Activated CD8-positive, alpha-beta memory T cell treated with anti-CD3 and anti-CD28 coated beads for 24 hours (primary cell): ENCODE measurements around the gene JARID2.

Experiments
- DNase-seq: peaks from one replicate; pipeline ENCODE4 v3.0.0-alpha.2; 2020

Gene JARID2

DNA sequence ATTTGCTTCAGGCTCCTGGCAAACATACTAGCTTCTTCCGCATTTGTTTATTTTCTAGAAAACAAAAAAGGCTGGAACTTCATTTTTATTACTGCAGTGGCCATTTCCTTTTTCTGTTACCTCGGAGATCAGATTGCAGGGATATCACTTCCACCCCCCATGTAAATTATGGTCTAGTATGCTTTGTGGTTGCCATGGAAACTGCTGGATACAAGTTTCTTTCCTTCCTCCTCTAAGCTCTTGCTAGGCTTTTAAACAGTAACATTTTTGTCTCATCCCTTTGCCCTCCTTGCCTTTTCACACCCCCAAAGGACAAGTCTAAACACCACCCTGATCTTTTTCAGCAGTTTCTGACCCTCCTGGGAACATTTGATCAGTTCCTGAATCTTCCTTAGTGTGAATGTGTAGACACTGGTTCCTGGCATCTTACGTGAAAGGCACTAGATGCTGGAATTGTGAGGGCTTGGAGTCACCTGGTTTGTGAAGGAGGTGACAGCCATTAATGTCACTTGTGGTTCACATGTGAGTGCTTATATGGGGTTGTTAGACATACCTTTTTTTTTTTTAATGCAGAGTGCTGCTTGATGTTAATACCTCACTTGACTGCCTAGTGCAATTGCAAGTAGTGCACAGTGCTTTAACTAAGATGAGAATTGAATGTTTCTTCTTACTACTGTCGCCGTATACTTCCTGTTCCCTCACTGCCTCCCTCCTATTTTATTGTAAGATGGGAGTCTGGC lies 181.6 kb downstream of the JARID2 start:
- DNase-seq, result no peak

GRCh38 chr6:15429141-15430110 lies 183.6 kb downstream of the JARID2 start:
- DNase-seq, result no peak

DNA sequence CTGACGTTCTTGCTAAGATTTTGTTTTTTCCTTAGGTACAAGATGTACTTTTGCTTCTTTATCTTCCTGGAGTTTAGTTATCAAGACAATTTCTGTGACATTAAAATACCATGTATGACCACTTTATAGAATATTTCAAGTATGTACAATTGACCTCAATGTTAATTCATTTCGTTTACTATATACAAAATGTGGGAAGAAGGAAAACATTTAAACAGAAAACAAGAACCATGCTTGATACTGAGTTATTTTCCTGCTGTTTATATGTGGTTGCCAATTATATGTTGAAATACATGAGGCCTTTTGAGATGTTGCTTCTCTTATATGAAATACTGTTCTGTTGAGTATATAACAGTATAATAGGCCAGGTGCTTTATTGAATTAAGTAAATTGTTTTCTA lies 184.3 kb downstream of the JARID2 start:
- no peak for DNase-seq

GRCh38 chr6:15430931-15431405 lies 185.1 kb downstream of the JARID2 start:
- DNase-seq, result no peak

DNA sequence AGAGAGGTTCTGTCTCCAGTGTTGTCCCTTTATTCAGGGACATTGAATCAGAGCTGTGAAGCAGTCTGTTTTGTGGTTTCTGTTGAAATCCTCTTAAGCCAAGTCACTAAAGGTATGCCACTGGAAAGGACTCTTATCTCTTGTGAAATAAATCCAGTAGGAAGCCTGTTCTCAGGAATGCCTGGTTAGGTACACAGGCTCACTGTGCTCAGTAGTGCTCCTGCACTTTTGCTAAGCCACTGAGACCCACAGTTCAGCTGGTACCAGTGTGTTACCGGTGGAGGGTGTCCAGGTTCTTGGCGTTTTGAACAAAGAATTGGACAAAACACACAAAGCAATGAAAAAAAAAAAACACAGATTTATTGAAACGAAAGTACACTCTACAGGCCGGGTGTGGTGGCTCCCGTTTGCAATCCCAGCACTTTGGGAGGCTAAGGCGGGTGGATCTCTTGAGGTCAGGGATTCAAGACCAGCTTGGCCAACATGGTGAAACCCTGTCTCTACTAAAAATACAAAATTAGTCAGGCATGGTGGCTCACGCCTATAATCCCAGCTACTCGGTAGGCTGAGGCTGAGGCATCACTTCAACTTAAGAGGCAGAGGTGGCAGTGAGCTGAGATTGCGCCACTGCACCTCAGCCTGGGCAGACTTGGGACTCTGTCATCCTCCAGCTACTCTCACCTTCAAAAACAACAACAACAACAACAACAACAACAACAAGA lies 186.1 kb downstream of the JARID2 start:
- no peak for DNase-seq

GRCh38 chr6:15433511-15433861 lies 187.6 kb downstream of the JARID2 start:
- DNase-seq, result no peak

DNA sequence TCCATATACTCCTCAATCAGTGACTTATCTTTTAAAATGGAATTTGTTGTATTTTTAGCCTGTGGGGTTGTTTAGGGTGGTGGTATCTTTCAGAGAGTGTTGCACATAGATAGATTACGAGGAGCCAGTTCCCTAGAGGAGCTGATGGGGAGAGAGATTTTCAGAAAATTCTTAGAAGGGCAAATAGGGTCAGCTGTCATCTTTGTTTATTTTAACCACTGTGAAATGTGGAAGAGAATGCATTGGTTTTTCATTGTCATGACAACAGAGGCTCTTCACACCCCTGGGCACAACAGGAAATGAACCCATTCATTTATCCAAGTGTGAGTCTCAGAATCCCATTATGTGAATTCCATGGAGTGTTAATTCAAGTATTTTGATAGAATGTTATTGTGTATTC lies 188.4 kb downstream of the JARID2 start:
- no peak for DNase-seq

DNA sequence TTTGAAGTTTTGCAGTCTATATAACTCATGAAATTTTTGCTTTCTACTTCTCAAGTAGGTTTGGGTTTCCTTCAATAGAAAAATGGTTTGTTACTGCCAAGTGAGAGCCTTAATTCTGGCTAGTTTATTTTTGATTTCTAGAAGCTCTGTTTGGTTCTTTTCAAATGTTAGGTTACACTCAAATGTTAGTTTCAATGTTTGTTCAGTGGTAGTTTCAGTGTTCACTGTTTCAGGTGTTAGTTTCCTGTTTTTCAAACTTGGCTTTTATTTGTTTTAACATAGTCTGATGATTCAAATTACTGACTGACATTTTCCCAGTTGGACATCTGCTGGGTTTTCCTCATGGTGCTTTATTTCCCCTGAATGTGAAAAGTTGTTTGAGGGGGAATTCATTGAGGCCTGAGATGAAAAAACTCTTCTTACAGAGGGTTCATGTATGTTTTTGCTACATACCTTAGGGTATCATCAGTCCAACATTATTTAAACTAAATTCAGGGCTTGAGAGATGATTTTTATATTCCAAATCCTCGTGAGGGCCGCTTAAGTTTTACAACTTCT lies 189.0 kb downstream of the JARID2 start:
- no peak for DNase-seq

- no peak for DNase-seq
These were observed 189.6 kb downstream of the JARID2 start for GRCh38 chr6:15435468-15435867.

DNA sequence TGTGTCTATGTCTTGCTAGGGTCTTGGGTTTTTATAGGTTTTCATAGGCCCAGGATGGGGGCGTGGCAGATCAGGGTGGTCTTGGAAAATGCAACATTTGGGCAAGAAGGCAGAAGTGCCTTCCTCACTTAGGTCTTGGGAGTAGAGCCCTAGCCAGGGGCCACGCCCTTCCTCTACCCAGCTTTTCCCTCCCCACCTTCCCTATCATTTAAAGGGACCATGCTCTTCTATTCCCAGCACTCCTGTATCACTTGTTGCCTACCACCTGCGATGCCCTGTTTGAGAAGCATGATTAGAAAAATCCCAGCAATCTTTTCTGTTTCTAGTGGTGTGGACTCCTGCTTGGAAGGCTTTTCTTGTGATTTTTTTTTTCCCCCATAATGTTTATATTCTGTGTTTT lies 190.6 kb downstream of the JARID2 start:
- DNase-seq, result no peak

GRCh38 chr6:15437090-15437635 lies 191.3 kb downstream of the JARID2 start:
- no peak for DNase-seq

GRCh38 chr6:15439410-15440025 lies 193.6 kb downstream of the JARID2 start:
- DNase-seq, result peak; percentile 30

GRCh38 chr6:15440040-15440439 lies 194.2 kb downstream of the JARID2 start:
- peak; percentile 49 for DNase-seq

- DNase-seq, result peak; percentile 37
These were observed 195.5 kb downstream of the JARID2 start for GRCh38 chr6:15441215-15441868.

- peak; percentile 19 for DNase-seq
These were observed 196.1 kb downstream of the JARID2 start for GRCh38 chr6:15441981-15442380.

- DNase-seq, result no peak
These were observed 196.6 kb downstream of the JARID2 start for GRCh38 chr6:15442467-15442866.

DNA sequence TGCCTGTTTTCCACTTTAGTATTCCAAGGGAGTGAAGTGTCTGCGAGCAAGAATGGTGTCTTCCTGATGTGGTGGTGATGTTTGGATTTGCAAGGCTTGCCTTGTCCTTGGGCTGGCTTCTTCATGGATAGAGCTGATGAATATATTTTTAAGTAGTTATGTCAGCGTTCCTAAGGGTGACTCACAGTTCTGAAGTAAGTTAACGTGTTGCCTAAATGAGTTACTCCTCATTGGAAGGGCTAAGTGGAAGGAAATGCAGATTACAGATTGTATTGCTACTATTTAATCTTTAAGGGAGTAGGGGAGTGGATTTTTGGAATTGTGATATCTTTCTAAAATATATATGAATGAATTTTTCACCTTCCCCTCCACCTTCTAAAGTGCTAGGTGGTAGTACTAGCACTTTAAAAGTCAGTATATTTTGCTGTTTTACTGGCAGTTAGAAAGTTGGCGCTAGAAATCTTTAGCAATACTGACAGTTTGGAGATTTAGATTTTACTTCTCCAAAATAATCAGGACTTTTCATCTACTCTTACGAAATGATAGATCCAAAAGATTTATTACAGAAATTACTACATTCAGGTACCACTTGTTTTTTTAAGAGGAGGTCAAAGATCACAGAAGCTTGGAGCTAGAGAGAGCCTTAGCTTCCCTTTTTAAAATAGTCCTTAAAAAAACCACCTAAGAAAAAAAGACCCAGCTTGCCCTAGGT lies 197.4 kb downstream of the JARID2 start:
- no peak for DNase-seq

GRCh38 chr6:15444081-15444731 lies 198.3 kb downstream of the JARID2 start:
- no peak for DNase-seq

DNA sequence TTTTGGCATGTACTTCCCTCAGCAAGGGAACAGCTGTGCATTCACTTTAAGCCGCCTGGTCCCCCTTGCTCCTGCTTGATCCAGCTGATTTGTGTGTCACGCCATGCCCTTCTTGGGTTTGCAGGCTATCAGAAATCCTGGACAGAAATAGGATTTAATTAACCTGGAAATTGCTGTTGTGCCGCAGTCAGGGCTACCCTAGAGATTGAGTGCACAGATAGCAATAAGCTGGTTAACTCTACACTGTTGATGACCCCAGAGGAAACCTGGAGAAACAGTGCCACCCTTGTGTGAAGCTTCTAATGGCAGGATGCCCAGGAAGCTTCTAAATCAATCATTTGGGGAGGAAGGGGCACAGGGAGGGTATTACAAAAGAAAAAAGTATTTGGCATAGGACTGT lies 199.0 kb downstream of the JARID2 start:
- DNase-seq, result no peak

DNA sequence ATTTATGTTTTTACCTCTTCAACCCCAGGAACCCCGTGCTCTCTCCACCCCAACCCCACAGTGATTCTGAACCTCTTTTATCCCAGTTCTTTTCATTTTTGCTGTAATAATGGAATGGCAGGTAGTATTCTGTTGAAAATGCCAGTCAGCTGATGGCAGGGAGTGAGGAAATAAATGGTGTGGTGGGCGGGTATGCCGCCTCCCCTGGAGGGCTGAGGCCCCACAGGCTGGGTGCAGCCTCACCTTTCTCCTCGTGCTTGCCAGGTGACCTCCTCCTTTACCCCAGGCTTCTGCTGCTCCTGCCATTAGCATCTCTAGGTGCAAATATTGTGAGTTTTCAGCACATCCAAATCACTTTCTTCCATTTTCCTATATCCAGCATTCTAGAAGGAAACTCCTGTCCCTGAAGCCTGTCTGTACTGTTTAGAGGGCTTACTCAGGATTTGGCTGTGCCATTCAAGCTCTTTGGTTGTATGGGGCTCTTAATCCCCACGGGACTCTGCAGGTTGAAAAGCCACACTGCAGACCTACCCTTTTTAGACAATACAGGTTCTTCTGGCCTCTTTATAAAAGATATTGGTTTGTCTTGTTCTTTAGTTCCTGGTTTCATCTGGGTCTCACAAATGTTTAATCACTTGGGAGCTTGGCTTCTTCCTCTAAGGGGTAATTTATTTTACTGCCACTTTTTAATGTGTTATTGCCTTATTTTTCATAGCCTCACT lies 201.8 kb downstream of the JARID2 start:
- DNase-seq, result no peak
